Measurements from ENCODE around the gene DOCK8. TPM values are rescaled to one million over a fixed set of nuclear protein-coding genes. Genes with fewer than 3 reads are reported as not detected.

Gene DOCK8
- total RNA-seq, 2 experiments from 2014 or later = 59.0 to 145 TPM

DNA sequence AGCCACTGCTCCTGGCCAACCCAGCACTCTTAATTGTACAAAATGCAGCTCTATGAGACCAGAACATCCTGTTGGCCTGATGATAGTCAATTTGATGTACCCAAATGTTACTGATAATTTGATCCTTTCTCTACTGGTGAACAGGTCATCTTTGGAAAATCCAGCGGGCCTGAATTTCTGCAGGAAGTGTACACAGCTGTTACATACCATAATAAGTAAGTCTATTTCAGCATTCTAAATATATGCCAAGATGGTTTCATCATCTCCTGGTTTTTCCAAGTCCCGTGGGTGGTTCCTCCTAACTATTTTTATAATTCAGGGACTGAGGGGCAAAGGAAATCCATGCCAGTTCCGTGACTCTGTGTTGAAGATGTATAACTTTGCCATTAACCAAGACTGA lies 155.4 kb downstream of the DOCK8 start:
- H4K20me1 ChIP-seq (ENCODE audit: insufficient read depth, low read length) = no peaks in the 10 kb centered on the region
- no peaks in the 10 kb centered on the region for H3K9me3 ChIP-seq (ENCODE audit: low read length)
- H3K36me3 ChIP-seq (ENCODE audit: insufficient read depth, low read length) = peaks cover 95% of the 10 kb centered on the region
- TF ChIP-seq EZH2phosphoT487 (IDR thresholded peaks at IDR 0.05; ENCODE audit: borderline replicate concordance, low read depth, low read length) = no peak
- no peak overlapping the region for H3K4me3 ChIP-seq (ENCODE audit: low read depth, low read length, poor library complexity, severe bottlenecking)
- H3K4me2 ChIP-seq (ENCODE audit: low read length) = no peak overlapping the region
- ChIA-PET POLR2A (interaction anchor here (1.2 kb wide), 1 partner anchor 35 kb away, joined by 3 read pairs; no protein-coding TSS in a partner anchor), CTCF (ENCODE audit: unreplicated experiment) (no interaction called here)
- no peak overlapping the region for H3K27ac ChIP-seq (ENCODE audit: low read depth, low read length, poor library complexity, severe bottlenecking)
- H3K4me1 ChIP-seq (ENCODE audit: insufficient read depth, low read length, poor library complexity, severe bottlenecking) = no peaks in the 10 kb centered on the region
- BruUV-seq (replicated peaks) = no TSS peak
- H3K9me2 ChIP-seq (ENCODE audit: insufficient read depth, low read length) = no peaks in the 10 kb centered on the region
- H2AFZ ChIP-seq (ENCODE audit: low read length) = no peak overlapping the region
- DNase-seq (ENCODE audit: low spot score) = no peak
- intact Hi-C loops (cut with micrococcal nuclease; ENCODE audit: unreplicated experiment) = no loop called here
- no peaks in the 10 kb centered on the region for H3K79me2 ChIP-seq (ENCODE audit: insufficient read depth, low read depth, low read length)

- Histone ChIP-seq H3K9me2 (ENCODE audit: insufficient read depth, low read length) (no peaks in the 10 kb centered on the region), H3K9me3 (ENCODE audit: low read length) (no peaks in the 10 kb centered on the region), H2AFZ (ENCODE audit: low read length) (no peak overlapping the region), H3K4me3 (ENCODE audit: low read depth, low read length, poor library complexity, severe bottlenecking) (no peak overlapping the region), H3K4me2 (ENCODE audit: low read length) (no peak overlapping the region), H3K79me2 (ENCODE audit: insufficient read depth, low read depth, low read length) (no peaks in the 10 kb centered on the region), H3K36me3 (ENCODE audit: insufficient read depth, low read length) (peaks cover 96% of the 10 kb centered on the region), H3K27ac (ENCODE audit: low read depth, low read length, poor library complexity, severe bottlenecking) (no peak overlapping the region), H4K20me1 (ENCODE audit: insufficient read depth, low read length) (no peaks in the 10 kb centered on the region), H3K4me1 (ENCODE audit: insufficient read depth, low read length, poor library complexity, severe bottlenecking) (no peaks in the 10 kb centered on the region)
- ChIA-PET POLR2A (interaction anchor here (0.9 to 1.2 kb wide), 3 partner anchors 9 to 200 kb away, joined by 3 read pairs; no protein-coding TSS in a partner anchor), CTCF (ENCODE audit: unreplicated experiment) (no interaction called here)
- TF ChIP-seq CTCF (conservative IDR thresholded peaks at IDR 0.05; ENCODE audit: low read length) (no peak), EZH2phosphoT487 (IDR thresholded peaks at IDR 0.05; ENCODE audit: borderline replicate concordance, low read depth, low read length) (no peak)
- no TSS peak for BruUV-seq (replicated peaks)
- no peak for DNase-seq (ENCODE audit: low spot score)
- intact Hi-C loops (cut with micrococcal nuclease; ENCODE audit: unreplicated experiment) = no loop called here
Observed at GRCh38 chr9:371349-371748, 156.7 kb downstream of the DOCK8 start.

DNA sequence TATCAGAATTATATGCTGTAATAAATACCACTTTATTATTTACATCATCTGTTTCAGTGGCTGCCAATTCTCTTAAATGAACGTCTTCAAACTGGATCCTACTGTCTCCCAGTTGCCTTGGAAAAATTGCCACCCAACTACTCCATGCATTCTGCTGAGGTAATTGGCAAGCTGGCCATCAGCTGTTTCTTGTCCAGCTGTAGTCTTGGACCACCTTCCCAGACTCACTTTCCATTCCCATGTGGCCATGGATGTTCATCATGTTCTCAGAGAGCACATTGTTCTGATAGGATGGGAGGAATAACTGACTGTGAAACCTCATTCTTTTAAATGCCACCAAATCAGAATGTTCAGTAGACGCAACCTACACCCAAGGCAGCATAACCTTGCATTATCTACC lies 157.5 kb downstream of the DOCK8 start:
- Histone ChIP-seq H3K4me2 (ENCODE audit: low read length) (no peak overlapping the region), H3K4me1 (ENCODE audit: insufficient read depth, low read length, poor library complexity, severe bottlenecking) (no peaks in the 10 kb centered on the region), H3K4me3 (ENCODE audit: low read depth, low read length, poor library complexity, severe bottlenecking) (no peak overlapping the region), H2AFZ (ENCODE audit: low read length) (no peak overlapping the region), H3K79me2 (ENCODE audit: insufficient read depth, low read depth, low read length) (no peaks in the 10 kb centered on the region), H3K27ac (ENCODE audit: low read depth, low read length, poor library complexity, severe bottlenecking) (no peak overlapping the region), H3K36me3 (ENCODE audit: insufficient read depth, low read length) (peaks cover 96% of the 10 kb centered on the region), H3K9me3 (ENCODE audit: low read length) (no peaks in the 10 kb centered on the region), H3K9me2 (ENCODE audit: insufficient read depth, low read length) (no peaks in the 10 kb centered on the region), H4K20me1 (ENCODE audit: insufficient read depth, low read length) (no peaks in the 10 kb centered on the region)
- POLR2A ChIA-PET = interaction anchor here (0.9 to 1.1 kb wide), 2 partner anchors 10 to 199 kb away, joined by 3 read pairs; no protein-coding TSS in a partner anchor
- no TSS peak for BruUV-seq (replicated peaks)
- no peak for TF ChIP-seq CTCF (conservative IDR thresholded peaks at IDR 0.05; ENCODE audit: low read length)
- no peak for TF ChIP-seq EZH2phosphoT487 (IDR thresholded peaks at IDR 0.05; ENCODE audit: borderline replicate concordance, low read depth, low read length)
- intact Hi-C loops (cut with micrococcal nuclease; ENCODE audit: unreplicated experiment) = no loop called here
- CTCF ChIA-PET (ENCODE audit: unreplicated experiment) = no interaction called here
- no peak for DNase-seq (ENCODE audit: low spot score)
